Cardiac septum (tissue), 1 donor: Measurements from ENCODE around the gene PCTP. TPM values are rescaled to one million over a fixed set of nuclear protein-coding genes. Genes with fewer than 3 reads are reported as not detected.

Experiments
- DNase-seq: peaks from one replicate; pipeline ENCODE4 v3.0.0-alpha.2; 2020; ENCODE audit warnings: low spot score
- intact Hi-C: fragments of 100-400 bp; cut with DNase I; formaldehyde crosslinking; loops from one replicate; pipeline ENCODE4 v1.14.0; 2022
- total RNA-seq: library from RNA; stranded (reverse); fragmentation: NEBNext Ultra II Directional; extraction: Animal tissue kit (Norgen Biotek cat#: 25700); gene quantifications from one replicate; pipeline ENCODE4 v1.2.1, GENCODE V29; 2021
- donor health status: DM: no; HTN: no; CAD: no.

The PCTP gene
- total RNA-seq, 1 donor from 2014 or later, result 13.2 TPM

DNA sequence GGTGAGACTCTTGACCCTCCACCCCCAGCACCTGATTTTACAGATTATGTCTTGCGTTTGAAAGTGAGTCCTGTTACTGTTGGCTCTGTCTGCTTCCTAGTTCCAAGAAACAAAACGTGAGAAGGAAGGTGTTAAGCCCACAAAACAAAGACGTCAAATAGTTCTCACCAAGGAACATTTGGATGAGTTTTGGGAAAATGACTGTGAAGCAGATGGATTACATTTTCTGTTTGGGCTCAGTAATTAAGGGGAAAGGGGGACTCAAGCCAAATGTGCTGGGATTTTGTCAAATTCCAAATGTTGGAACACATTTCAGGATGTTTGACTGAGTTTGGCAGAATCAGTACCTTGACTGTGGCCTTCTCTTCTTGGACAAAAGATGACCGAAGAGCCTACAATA lies 71.2 kb downstream of the PCTP start:
- intact Hi-C loops, result loop anchor here (5.0 kb wide), 1 partner anchor 295 kb away; no protein-coding TSS in a partner anchor

GRCh38 chr17:55825213-55825612 lies 74.4 kb downstream of the PCTP start:
- intact Hi-C loops, result no loop called here
- no peak for DNase-seq

More for the DNA sequence above, 71.2 kb downstream of the PCTP start:
- DNase-seq, result no peak

Other genes starting within 250 kb of the PCTP start
- not detected for gene SMIM36, start 239.6 kb upstream of the PCTP start, total RNA-seq
- gene TMEM100, start 28.2 kb upstream of the PCTP start, total RNA-seq, result 5.2 TPM